ENCODE measurements around the gene CEND1. TPM values are rescaled to one million over a fixed set of nuclear protein-coding genes. Genes with fewer than 3 reads are reported as not detected.

The CEND1 gene
- polyA plus RNA-seq (2013, experiment 1 of 2; ENCODE audit: insufficient read length), result 5.0 TPM
- 4.1 TPM for polyA plus RNA-seq (2013, experiment 2 of 2; ENCODE audit: insufficient read length)

DNA sequence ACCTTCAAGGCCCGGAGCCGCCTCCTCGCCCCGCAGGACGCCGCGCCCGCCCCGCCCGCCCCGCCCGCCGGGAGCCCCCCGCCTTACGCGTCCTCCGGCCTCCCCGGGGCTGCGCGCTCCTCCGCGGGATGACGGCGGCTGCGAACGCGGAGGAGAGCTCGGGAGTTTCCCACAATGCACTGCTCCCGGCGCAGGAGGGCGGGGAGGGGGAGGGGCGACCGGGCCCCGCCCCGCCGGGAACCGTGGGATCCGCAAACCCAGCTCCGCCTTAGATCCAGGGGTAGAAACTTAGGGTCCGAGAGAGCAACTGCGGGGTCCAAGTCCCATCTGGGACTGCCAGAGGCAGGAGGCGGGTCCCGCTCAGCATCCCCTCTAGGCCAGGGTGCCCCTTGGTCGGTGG, at the start of gene CEND1:
Gene CEND1 (minus strand): TSS at position 148 of the 400 bp plus-strand sequence. CDS start 1,514 bp downstream, outside the sequence.
- peak; percentile 53 for DNase-seq

DNA sequence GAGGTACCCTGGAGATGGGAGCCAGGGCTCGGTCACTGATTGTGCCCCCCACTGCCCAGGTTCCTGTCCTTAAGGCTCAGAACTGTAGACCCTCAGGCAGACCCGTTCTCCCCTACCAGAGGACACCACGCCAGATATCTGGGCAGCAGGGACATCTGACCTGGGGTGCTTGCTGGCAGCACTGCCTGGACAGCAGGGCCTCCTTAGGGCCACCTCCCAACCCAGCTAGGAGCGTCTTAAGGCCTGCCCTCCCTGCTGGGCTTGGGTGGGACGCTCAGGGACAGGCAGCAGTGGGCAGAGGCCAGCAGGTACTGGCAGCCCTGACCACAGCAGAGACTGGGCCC, 49.4 kb upstream of the CEND1 start:
- no peak for DNase-seq

GRCh38 chr11:838441-839279, 48.8 kb upstream of the CEND1 start:
- no peak for DNase-seq

GRCh38 chr11:837990-838307, 48.1 kb upstream of the CEND1 start:
- no peak for DNase-seq

GRCh38 chr11:837189-837989, 47.5 kb upstream of the CEND1 start:
- DNase-seq, result no peak

DNA sequence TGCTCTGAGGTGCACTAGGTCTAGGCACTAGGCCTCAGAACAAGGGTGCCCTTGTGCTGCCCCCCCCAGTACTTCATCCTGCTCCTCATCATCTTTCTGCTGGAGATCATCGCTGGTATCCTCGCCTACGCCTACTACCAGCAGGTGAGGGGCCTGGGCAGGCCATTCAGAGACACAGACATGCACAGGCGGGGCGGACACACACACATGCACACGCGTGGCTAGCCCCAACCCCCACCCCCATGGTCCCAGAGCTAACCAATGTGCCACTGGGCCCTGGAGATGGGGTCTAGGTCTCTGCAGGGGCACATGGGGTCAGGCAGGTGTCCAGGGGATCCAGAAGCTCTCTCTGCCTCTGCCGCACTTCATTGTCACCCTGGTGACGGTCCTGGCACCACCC, 46.8 kb upstream of the CEND1 start:
- DNase-seq, result no peak

DNA sequence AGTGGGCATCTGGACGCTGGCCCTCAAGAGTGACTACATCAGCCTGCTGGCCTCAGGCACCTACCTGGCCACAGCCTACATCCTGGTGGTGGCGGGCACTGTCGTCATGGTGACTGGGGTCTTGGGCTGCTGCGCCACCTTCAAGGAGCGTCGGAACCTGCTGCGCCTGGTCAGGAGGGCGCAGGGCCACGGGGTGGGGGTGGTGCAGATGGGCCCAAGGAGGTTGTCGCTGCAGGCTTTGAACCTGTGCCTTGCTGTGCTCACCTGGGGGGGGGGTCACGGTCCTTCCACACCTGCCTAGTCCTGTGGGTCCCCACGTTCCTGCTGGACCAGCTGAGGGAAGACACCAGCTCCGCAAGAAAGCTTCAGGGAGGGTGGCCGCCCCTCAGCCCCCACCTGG, 46.4 kb upstream of the CEND1 start:
- no peak for DNase-seq

- DNase-seq, result peak; percentile 78
These were observed 44.8 kb upstream of the CEND1 start for GRCh38 chr11:834371-835316.

DNA sequence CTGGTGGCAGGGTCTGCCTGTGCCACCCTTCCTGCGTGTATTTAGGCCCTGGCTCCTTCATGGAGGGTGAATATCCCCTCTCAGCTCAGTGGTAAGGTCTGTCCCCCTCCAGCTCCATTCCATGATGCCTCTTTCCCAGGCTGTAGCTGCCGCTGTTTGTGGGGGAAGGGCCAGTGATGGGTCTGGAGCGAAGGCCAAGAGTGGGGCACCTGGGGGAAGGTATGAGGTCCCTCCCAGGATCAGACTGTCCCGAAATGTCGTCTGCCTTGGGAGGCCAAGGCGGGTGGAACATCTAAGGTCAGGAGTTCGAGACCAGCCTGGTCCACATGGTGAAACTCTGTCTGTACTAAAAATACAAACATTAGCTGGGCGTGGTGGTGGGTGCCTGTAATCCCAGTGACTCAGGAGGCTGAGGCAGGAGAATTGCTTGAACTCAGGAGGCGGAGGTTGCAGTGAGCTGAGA, 44.0 kb upstream of the CEND1 start:
- DNase-seq, result no peak

DNA sequence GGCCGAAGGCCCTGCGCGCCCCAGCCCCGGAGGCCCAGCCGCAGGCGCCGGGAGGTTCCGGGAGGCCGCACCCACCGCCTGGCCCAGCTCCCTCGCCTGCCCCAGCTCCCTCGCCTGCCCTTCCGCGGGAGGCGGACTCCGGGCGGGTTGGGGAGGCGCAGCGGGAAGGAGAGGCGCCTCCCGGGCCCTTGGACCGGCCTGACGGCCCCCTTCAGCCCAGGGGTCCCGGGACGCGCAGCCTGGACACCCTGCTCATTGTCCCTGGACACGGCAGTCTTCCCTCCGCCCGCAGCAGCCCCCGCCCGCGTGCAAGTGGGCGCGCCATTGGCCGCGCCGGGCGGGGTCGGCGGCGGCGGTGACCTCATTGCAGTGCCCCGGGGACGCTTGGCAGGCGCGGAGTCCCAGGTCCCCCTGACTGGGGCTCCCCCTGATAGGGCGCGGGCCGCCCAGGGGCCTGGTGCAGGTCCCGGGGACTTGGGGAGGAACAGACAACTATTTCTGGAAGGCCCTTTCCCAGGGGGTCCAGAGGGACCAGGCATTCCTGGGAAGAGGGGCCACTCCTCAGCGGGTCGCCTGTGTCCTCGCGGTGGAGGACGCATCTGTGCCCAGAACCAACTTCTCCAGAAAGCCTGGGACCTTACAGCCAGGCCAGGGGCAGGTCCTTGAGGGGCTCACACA, 43.4 kb upstream of the CEND1 start:
- peak; percentile 46 for DNase-seq

DNA sequence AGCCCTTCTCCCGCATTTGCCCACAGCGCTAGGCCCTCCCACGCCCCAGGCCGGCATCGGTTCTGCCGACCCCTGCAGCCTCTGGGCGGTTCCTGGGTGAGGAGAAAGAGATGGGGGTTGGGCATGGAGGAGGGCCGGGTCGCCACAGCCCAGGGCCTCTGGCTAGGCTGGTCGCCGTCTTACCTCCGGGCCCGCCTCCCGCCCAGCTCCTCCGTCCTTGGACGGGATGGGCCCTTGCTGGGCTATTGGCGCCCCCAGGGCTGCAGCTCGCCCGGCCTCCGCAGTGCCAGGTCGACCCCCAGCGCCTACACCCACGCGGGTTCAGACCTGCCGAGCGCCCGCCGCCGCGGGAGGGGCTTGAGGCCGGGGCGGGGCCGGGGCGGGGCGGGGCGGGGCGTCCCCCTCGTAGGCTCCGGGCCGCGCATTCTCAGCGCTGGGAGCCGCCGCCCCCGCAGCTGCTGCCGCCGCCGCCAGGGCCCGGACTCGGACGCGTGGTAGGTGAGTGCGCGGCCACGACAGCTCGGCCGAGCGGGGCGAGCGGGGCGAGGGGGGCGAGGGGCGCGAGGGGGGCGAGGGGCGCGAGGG, 42.7 kb upstream of the CEND1 start, which contains the start of gene CD151:
Gene CD151 (plus strand): TSS at position 424 of the 585 bp plus-strand sequence. CDS start 3,118 bp downstream, outside the sequence.
- peak; percentile 61 for DNase-seq

DNA sequence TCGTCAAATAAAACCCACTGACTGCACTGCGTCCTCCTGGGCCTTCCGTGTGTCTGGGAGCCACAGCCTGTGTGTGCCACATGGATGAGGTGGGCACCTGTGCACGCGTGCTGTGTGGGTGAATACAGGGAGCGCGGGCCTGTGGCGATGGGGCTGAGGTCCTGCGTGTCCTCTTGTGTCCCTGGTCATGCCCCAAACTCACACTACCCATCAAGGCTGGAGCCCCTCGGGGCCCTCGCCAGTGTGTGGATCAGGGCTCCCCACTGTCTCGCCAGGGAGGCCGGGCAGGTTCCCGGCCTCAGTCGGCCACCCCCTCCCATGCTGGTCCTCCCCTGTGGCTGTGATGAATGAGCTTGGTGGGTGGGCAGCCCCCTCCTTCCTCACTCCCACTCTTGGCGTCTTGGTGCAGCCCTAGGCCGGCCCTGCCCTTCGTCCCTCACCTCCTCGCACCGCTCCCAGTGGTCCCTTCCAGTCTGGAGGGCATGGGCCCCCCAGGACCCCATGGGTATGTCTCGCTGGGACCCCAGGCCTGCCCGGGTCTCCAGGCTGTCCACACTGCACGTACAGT, 42.2 kb upstream of the CEND1 start:
- DNase-seq, result no peak

DNA sequence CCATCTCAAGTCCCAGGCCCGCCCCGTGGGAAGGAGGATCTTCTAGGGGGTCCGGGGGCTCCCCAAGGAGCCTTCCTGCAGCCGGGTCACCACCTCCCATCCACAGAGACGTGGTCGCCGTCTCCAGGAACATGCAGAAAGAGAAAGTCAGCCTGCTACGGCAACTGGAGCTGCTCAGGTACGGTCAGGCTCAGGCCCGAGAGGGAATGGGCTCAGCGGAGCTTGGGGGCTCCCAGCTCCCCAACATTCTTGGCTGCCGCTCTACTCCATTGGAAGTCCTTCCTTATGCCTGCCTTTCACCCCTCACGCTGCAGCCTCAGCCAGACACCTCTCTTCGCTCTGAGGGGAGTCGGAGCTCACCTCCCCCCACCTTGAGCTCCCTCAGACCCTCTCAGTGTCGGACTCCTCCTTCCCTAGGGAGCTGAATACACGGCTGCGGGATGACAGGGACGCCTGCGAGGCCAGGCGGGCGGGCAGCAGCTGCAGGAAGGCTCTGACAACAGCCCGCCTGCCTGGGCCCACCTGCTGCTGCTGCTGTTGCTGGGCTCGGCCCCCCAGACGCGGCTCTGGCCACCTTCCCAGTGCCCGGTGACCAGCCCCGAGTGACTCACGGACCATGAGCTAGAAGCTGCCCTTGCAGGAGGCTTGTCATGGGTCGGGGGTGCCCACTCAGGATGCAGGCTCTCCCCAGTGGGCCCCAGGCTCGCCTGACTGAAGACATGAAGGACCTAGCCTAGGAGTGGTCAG, 41.4 kb upstream of the CEND1 start:
- peak; percentile 53 for DNase-seq

- DNase-seq, result peak; percentile 53
These were observed 40.6 kb upstream of the CEND1 start for GRCh38 chr11:830295-831117.

GRCh38 chr11:829847-830294, 40.0 kb upstream of the CEND1 start:
- DNase-seq, result no peak

GRCh38 chr11:829176-829846, 39.4 kb upstream of the CEND1 start:
- DNase-seq, result peak; percentile 29

DNA sequence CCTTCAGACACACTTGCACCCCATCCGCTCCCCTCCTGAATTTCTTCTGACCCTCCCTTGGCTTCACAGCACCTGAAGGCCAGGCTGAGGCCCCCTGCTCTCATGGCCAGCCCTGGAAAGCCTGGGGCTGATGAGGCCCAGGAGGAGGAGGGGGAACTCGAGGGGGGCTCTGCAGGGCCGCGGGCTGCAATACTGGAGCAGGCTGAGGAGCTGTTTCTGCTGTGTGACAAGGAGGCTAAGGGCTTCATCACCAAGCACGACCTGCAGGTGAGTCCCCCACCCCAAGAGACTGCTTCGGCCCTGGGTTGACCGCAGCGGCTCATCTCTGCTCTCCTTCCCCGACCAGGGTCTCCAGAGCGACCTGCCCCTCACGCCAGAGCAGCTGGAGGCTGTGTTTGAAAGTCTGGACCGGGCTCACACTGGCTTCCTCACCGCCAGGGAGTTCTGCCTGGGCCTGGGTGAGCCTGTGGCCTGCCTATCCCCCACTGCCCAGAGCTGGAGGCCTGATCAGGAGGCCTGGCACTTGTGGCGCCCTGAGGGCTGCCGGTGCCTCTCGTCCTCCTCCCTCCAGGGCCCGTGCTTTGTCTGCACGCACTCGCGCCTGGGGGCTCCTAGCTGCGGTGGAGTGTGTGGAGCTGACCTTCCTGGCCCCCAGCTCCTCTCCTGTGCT, 38.8 kb upstream of the CEND1 start:
- DNase-seq, result no peak

DNA sequence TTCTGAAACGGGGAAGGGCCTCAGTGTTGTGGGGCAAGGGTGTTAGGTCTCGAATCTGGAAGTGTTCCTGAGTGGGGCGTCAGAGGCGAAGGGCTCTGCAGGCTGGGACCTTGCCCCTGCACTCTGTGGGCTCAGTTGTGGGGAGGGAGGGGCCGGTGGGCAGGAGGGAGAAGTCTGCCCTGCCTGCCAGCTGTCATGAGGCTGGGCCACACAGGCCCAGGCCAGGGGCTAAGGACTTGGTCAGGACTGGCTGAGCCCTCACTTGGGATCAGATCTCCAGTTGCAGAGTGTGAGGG, 38.0 kb upstream of the CEND1 start, which contains the start of gene CRACR2B:
Gene CRACR2B (plus strand): TSS at position 23 of the 296 bp plus-strand sequence. CDS start 689 bp downstream, outside the sequence.
- no peak for DNase-seq

Measured in fibroblast of skin of scalp (primary cell).